Psoas muscle (tissue), 8 donors: ENCODE data around the gene NUP210. TPM values are rescaled to one million over a fixed set of nuclear protein-coding genes. Genes with fewer than 3 reads are reported as not detected.

Experiments used
- ATAC-seq, 4 donors: fragments of 200-7000 bp; cut with Tn5 transposase; one replicate each; pipeline ENCODE4 v1.9.1; 2020; ENCODE audit warnings: moderate library complexity in 3 of 4, mild to moderate bottlenecking in 2 of 4
- DNase-seq, 2 donors: peaks; one replicate each; pipeline ENCODE4 v3.0.0-alpha.2; 2020
- H3K27ac ChIP-seq: fragments of 200-600 bp; one replicate; pipeline ENCODE4 v1.8.0; 2022
- H3K27me3 ChIP-seq, 3 donors: fragments of 200-600 bp in 1 of 3; one replicate each; pipeline versions ENCODE4 v1.6.1 to v1.8.0; 2013 to 2022; ENCODE audit warnings: low read length in 2 of 3, mild to moderate bottlenecking in 2 of 3, moderate library complexity in 1 of 3; ENCODE audit not compliant: insufficient read depth in 3 of 3
- H3K36me3 ChIP-seq, 2 donors: fragments of 200-600 bp in 1 of 2; one replicate each; pipeline versions ENCODE4 v1.6.1 to v1.8.0; 2013 to 2022; ENCODE audit warnings: low read depth in 1 of 2, mild to moderate bottlenecking in 1 of 2, moderate library complexity in 1 of 2; ENCODE audit not compliant: insufficient read depth in 1 of 2
- H3K4me1 ChIP-seq: fragments of 200-600 bp; one replicate; pipeline ENCODE4 v1.8.0; 2022
- H3K4me3 ChIP-seq: fragments of 200-600 bp; one replicate; pipeline ENCODE4 v1.8.0; 2022; ENCODE audit warnings: mild to moderate bottlenecking
- H3K9me3 ChIP-seq: fragments of 200-600 bp; one replicate; pipeline ENCODE4 v1.8.0; 2022
- WGBS, 3 donors: extraction: QIAGEN DNeasy Blood & Tissue Kit; methylation state at CpG; one replicate each; pipeline versions ENCODE4 v1.1.6 to v1.1.7; 2013; 5-methylcytosine and 5-hydroxymethylcytosine counted together
- intact Hi-C, 2 donors: fragments of 100-400 bp; cut with DNase I; formaldehyde crosslinking; loops; one replicate each; pipeline versions ENCODE4 v1.11.0 to v1.14.2; 2022
- polyA plus RNA-seq, 3 donors: library from polyadenylated mRNA; stranded (reverse); fragments of 200-250 nt; gene quantifications; one replicate each; pipeline ENCODE4 v1.2.3, GENCODE V29; 2013
- total RNA-seq, 4 donors: library from RNA; stranded (reverse); fragmentation: NEBNext Ultra II Directional in 2 of 4; extraction: Animal tissue kit (Norgen Biotek cat#: 25700) in 2 of 4; gene quantifications; one replicate each; pipeline versions ENCODE4 v1.2.1 to v1.2.4, GENCODE V29; 2021 to 2023
- TF ChIP-seq, protein P1 (sequence below): fragments of 200-600 bp; IDR thresholded peaks from one replicate; pipeline ENCODE4 v1.8.0; 2022; ENCODE audit warnings: antibody characterized with exemption
- donor health status: healthy with polysubstance abuse.
- donor health status: DM: no; HTN: no; CAD: no; lungs with moderate emphysema.
- donor health status: Bipolar disorder and iron deficiency.
- donor health status: healthy.
- donor health status: DM: yes; HTN: yes; CAD: no.
- donor health status: DM: no; HTN: no; CAD: no.
- donor health status: DM: no; HTN: no; CAD: no.
- donor health status: DM: yes; HTN: yes; CAD: no.

NUP210 gene
- total and polyA plus RNA-seq, 7 donors = 0.29 to 8.0 (median 2.1) TPM

DNA sequence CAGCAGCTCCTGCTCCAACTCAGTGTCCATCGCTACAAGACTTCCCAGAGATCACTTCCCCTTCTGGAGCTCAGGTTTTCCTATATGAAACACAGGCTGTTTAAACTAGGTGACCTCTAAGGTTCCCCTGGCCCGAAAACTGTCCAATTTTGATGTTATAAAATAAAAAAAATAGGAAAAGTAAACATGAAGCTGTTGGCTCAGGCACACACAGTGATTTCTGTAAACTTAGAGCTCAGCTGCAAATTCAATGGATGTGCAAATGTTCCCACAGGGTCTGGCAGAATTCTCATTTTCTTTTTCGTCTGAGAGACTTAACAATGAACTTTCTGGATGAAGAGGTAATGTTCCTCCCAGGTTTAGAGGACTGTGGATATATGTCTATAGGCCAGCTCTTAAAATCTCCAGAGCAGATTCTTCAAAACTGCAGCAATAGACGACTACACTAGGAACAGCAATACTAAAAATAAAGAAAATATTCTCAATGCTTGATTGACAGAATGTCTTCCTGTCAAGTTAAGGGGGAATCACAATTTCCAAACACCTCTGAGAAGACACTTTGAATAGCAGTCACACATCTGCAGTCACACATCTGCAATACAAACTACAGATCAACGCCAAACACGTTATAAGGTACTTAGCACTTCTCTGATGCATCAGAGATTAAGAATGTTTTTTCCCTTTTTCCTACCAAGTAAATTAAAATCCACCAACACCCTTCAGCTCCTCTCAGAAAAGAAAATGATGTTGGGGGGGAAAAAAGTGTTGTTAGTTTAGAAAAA lies 2.8 kb downstream of the NUP210 start:
- H3K9me3 ChIP-seq = no peaks in the 10 kb centered on the region
- no peak for ATAC-seq
- no peaks in the 10 kb centered on the region for H3K36me3 ChIP-seq
- H3K4me1 ChIP-seq = peaks cover 13% of the 10 kb centered on the region
- intact Hi-C loops = no loop called here
- H3K27ac ChIP-seq = no peak overlapping the region
- no peaks in the 10 kb centered on the region for H3K27me3 ChIP-seq
- no peak for DNase-seq
- WGBS, 3 donors = 77 to 81% (median 79%) methylated on average over 6 of the region's 6 CpGs
- TF ChIP-seq, protein P1, sequence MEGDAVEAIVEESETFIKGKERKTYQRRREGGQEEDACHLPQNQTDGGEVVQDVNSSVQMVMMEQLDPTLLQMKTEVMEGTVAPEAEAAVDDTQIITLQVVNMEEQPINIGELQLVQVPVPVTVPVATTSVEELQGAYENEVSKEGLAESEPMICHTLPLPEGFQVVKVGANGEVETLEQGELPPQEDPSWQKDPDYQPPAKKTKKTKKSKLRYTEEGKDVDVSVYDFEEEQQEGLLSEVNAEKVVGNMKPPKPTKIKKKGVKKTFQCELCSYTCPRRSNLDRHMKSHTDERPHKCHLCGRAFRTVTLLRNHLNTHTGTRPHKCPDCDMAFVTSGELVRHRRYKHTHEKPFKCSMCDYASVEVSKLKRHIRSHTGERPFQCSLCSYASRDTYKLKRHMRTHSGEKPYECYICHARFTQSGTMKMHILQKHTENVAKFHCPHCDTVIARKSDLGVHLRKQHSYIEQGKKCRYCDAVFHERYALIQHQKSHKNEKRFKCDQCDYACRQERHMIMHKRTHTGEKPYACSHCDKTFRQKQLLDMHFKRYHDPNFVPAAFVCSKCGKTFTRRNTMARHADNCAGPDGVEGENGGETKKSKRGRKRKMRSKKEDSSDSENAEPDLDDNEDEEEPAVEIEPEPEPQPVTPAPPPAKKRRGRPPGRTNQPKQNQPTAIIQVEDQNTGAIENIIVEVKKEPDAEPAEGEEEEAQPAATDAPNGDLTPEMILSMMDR = no peak
- no peak overlapping the region for H3K4me3 ChIP-seq

DNA sequence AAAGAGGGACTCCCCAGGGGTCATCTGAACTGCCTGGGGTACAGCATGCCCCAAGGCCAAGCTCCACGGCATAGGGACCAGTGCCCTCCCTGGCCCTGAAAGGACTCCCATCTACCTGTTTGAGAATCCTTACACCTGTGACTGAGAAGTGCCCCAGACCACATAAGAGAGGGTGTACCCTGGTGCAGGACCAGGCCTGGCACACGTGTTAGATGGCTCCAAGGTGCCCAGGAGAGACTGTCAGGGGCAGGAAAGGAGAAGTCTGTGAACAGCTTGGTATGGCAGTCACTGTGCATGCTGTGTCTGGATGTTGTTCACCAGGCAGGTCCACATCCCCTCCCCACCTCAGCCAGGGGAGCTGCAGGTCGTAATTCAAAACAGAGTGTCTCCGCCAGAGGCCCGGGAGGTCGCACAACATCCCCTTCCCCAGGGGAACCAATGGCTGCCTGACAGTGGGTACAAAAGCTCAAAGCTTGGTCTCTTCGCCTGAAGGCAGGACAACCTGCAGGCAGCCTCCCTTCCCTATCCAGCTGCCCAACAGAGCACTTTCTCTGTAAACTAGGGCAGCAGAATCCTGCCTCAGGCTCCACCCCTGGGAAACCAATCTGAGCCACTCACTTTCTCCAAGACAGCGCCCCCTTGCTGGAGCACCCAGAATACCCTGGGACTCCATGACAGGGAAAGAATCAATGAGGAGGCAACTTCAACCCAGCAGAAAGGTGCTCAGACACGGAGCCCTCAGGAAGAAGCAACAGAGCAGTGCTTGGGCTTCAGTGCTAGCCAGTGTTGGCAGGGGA lies 3.9 kb downstream of the NUP210 start:
- Histone ChIP-seq H3K27ac (no peak overlapping the region), H3K4me3 (no peak overlapping the region), H3K9me3 (no peaks in the 10 kb centered on the region), H3K27me3 (no peaks in the 10 kb centered on the region), H3K4me1 (peaks cover 13% of the 10 kb centered on the region), H3K36me3 (no peaks in the 10 kb centered on the region)
- intact Hi-C loops = no loop called here
- no peak for DNase-seq
- ATAC-seq = no peak
- TF ChIP-seq, protein P1 = no peak
- 68 to 76% (median 72%) methylated on average over 9 of the region's 9 CpGs for WGBS, 3 donors

DNA sequence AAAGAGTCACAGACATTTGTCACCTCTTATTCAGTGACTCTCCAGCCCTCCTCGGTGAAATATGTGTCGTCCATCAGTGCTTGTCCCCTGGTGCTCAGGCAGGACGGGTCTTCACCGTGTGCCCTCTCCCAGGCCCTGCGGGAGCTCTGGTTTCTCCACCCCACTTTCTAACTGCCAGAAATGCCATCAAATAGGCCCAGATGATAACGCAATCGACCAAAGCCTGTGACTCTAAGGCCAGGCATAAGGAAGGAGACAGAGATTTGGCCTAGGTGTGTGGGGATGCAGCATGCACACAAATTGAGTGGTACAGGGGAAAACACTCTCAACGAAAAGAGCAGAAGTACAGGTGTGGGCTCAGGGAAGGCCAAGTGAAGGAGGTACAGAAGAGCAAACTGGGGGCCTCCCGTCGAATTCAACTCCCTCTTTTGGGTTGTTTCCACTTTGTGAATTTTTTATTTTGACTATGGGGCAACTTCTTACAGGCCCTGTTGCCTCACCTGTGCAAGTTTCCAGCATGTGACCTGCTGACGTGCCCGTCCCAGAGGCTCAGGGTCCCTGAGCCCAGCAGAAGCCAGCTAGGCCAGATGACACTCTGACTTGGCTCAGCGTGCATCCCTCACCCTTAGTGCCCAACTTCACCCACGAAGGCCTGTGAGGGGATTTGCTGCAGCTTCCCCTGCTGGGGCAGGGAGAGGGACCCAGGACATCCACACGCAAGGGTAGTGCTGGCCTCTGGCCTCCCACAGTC lies 4.7 kb downstream of the NUP210 start:
- Histone ChIP-seq H3K4me3 (no peak overlapping the region), H3K4me1 (peaks cover 10% of the 10 kb centered on the region), H3K27me3 (no peaks in the 10 kb centered on the region), H3K36me3 (no peaks in the 10 kb centered on the region), H3K9me3 (no peaks in the 10 kb centered on the region), H3K27ac (no peak overlapping the region)
- WGBS, 3 donors = 88 to 93% (median 91%) methylated on average over 15 of the region's 15 CpGs
- intact Hi-C loops = no loop called here
- ATAC-seq (no peak), DNase-seq (no peak)
- TF ChIP-seq, protein P1 = no peak

DNA sequence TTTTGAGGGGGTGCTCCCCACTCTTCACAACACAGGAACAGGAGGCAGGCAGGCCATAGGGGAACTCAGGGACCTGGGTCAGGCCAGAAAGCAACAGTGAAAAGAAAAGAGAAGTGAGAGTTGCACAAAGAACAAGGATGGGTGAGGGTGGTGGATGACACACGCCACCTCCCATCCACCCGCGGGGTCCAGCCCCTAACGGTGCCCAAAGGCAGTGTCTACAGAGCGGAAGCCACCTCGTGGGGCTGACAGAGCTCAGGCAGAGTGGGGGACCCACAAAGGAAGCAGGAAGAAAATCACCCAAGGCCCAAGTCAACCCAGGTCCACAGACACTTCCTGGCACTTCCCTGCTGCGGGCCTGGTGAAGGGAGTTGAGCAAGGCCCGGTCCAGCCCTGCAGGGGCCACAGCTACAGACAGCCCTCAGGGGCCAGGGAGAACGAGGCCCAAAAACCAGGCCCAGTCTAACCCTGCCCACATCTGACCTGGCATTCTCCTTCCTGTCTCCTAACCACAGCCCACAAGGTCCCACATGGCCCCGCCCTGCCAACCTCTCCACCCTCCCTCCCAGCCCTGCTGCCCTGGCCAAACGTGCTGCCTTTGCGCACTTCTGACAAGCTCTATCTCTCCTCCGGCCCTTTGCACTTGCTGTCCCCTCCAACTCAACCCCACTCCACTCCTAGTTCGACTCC lies 5.9 kb downstream of the NUP210 start:
- Histone ChIP-seq H3K27ac (no peak overlapping the region), H3K27me3 (no peaks in the 10 kb centered on the region), H3K9me3 (no peaks in the 10 kb centered on the region), H3K4me1 (peaks cover 7% of the 10 kb centered on the region), H3K36me3 (no peaks in the 10 kb centered on the region), H3K4me3 (no peak overlapping the region)
- intact Hi-C loops = no loop called here
- WGBS, 3 donors = 77 to 80% (median 80%) methylated on average over 13 to 14 of the region's 14 CpGs
- ATAC-seq (peak in 3 of 4 donors; percentile 45 to 56 (median 47)), DNase-seq (peak; percentile 33 to 71)
- TF ChIP-seq, protein P1 = no peak
